Mucosa of rectum (tissue), 2 donors: ENCODE results near the gene POMT1.
"Not testable (repeated sequence)": the region's sequence is repeated elsewhere in the genome, so short reads cannot be mapped to it uniquely, and the experiment has no call there.

ENCODE experiments used
- H3K27ac ChIP-seq, 2 donors: one replicate each; pipeline ENCODE4 v1.7.0; 2013; ENCODE audit warnings: inconsistent platforms in 2 of 2, low read depth in 2 of 2, low read length in 2 of 2
- H3K27me3 ChIP-seq, 2 donors: one replicate each; pipeline ENCODE4 v1.7.0; 2013; ENCODE audit warnings: low read length in 2 of 2; ENCODE audit not compliant: control insufficient read depth in 2 of 2, insufficient read depth in 2 of 2
- H3K36me3 ChIP-seq, 2 donors: one replicate each; pipeline ENCODE4 v1.7.0; 2013; ENCODE audit warnings: low read length in 2 of 2; ENCODE audit not compliant: control insufficient read depth in 2 of 2, insufficient read depth in 2 of 2
- H3K4me1 ChIP-seq, 2 donors: one replicate each; pipeline ENCODE4 v1.7.0; 2013; ENCODE audit warnings: low read length in 2 of 2, mild to moderate bottlenecking in 1 of 2; ENCODE audit not compliant: control insufficient read depth in 2 of 2, insufficient read depth in 2 of 2
- H3K4me3 ChIP-seq, 2 donors: one replicate each; pipeline ENCODE4 v1.7.0; 2013; ENCODE audit warnings: low read length in 2 of 2
- H3K9ac ChIP-seq, 2 donors: one replicate each; pipeline ENCODE4 v1.7.0; 2013; ENCODE audit warnings: low read length in 2 of 2, low read depth in 1 of 2, mild to moderate bottlenecking in 1 of 2
- H3K9me3 ChIP-seq, 2 donors: one replicate each; pipeline ENCODE4 v1.7.0; 2013; ENCODE audit warnings: low read length in 2 of 2; ENCODE audit not compliant: control insufficient read depth in 2 of 2
- donor health status: healthy.
- donor health status: Normal muscosa, but diverticular disease.

Gene POMT1

GRCh38 chr9:131468031-131468430 is 34.7 kb upstream of the POMT1 start:
- Histone ChIP-seq H3K36me3 (peaks cover 56 to 79% of the 10 kb centered on the region in 2 donors), H3K9ac (no peak overlapping the region), H3K27ac (no peak overlapping the region), H3K27me3 (no peaks in the 10 kb centered on the region), H3K4me3 (no peak overlapping the region), H3K4me1 (no peaks in the 10 kb centered on the region), H3K9me3 (no peaks in the 10 kb centered on the region)

- no peak overlapping the region for H3K27ac ChIP-seq
- no peaks in the 10 kb centered on the region for H3K9me3 ChIP-seq
- H3K4me1 ChIP-seq: no peaks in the 10 kb centered on the region
- no peak overlapping the region for H3K9ac ChIP-seq
- H3K27me3 ChIP-seq: no peaks in the 10 kb centered on the region
- H3K36me3 ChIP-seq: peaks cover 63 to 79% of the 10 kb centered on the region in 2 donors
- H3K4me3 ChIP-seq: no peak overlapping the region
These were observed 33.4 kb upstream of the POMT1 start for GRCh38 chr9:131469356-131469755.

- no peak overlapping the region for H3K9ac ChIP-seq
- H3K27me3 ChIP-seq: no peaks in the 10 kb centered on the region
- no peaks in the 10 kb centered on the region for H3K9me3 ChIP-seq
- H3K36me3 ChIP-seq: peaks cover 64 to 76% of the 10 kb centered on the region in 2 donors
- H3K4me3 ChIP-seq: no peak overlapping the region
- no peak overlapping the region for H3K27ac ChIP-seq
- H3K4me1 ChIP-seq: no peaks in the 10 kb centered on the region
These were observed 32.8 kb upstream of the POMT1 start for GRCh38 chr9:131469951-131470350.

- Histone ChIP-seq H3K36me3 (peaks cover 64 to 74% of the 10 kb centered on the region in 2 donors), H3K4me3 (no peak overlapping the region), H3K9me3 (no peaks in the 10 kb centered on the region), H3K27ac (no peak overlapping the region), H3K4me1 (no peaks in the 10 kb centered on the region), H3K9ac (no peak overlapping the region), H3K27me3 (no peaks in the 10 kb centered on the region)
These were observed 32.1 kb upstream of the POMT1 start for GRCh38 chr9:131470581-131470991.

- H3K27ac ChIP-seq, H3K4me1 ChIP-seq, H3K27me3 ChIP-seq, H3K4me3 ChIP-seq, H3K9me3 ChIP-seq, H3K9ac ChIP-seq: not testable (repeated sequence)
- H3K36me3 ChIP-seq: peaks cover 78 to 85% of the 10 kb centered on the region in 2 donors
These were observed 30.6 kb upstream of the POMT1 start for GRCh38 chr9:131472085-131472484.

- H3K9me3 ChIP-seq: no peaks in the 10 kb centered on the region
- H3K4me3 ChIP-seq: no peak overlapping the region
- no peak overlapping the region for H3K9ac ChIP-seq
- H3K27me3 ChIP-seq: no peaks in the 10 kb centered on the region
- H3K4me1 ChIP-seq: no peaks in the 10 kb centered on the region
- no peak overlapping the region for H3K27ac ChIP-seq
- H3K36me3 ChIP-seq: peaks cover 79 to 83% of the 10 kb centered on the region in 2 donors
These were observed 29.4 kb upstream of the POMT1 start for GRCh38 chr9:131473198-131473885.

GRCh38 chr9:131473891-131474290 is 28.8 kb upstream of the POMT1 start:
- no peak overlapping the region for H3K9ac ChIP-seq
- H3K4me1 ChIP-seq: no peaks in the 10 kb centered on the region
- H3K36me3 ChIP-seq: peaks cover 78 to 82% of the 10 kb centered on the region in 2 donors
- no peaks in the 10 kb centered on the region for H3K9me3 ChIP-seq
- no peak overlapping the region for H3K4me3 ChIP-seq
- no peaks in the 10 kb centered on the region for H3K27me3 ChIP-seq
- no peak overlapping the region for H3K27ac ChIP-seq

GRCh38 chr9:131474711-131475110 is 28.0 kb upstream of the POMT1 start:
- H3K9me3 ChIP-seq: no peaks in the 10 kb centered on the region
- H3K27ac ChIP-seq: no peak overlapping the region
- no peak overlapping the region for H3K4me3 ChIP-seq
- H3K9ac ChIP-seq: no peak overlapping the region
- H3K27me3 ChIP-seq: no peaks in the 10 kb centered on the region
- H3K36me3 ChIP-seq: peaks cover 83% of the 10 kb centered on the region in 2 donors
- H3K4me1 ChIP-seq: no peaks in the 10 kb centered on the region

- no peaks in the 10 kb centered on the region for H3K27me3 ChIP-seq
These were observed 27.4 kb upstream of the POMT1 start for GRCh38 chr9:131475111-131475955.

GRCh38 chr9:131475956-131476776 is 26.6 kb upstream of the POMT1 start:
- Histone ChIP-seq H3K36me3 (peaks cover 76 to 77% of the 10 kb centered on the region in 2 donors), H3K27ac (no peak overlapping the region), H3K4me1 (no peaks in the 10 kb centered on the region), H3K4me3 (no peak overlapping the region), H3K9ac (no peak overlapping the region), H3K27me3 (no peaks in the 10 kb centered on the region), H3K9me3 (no peaks in the 10 kb centered on the region)

More at GRCh38 chr9:131475111-131475955, 27.4 kb upstream of the POMT1 start:
- H3K4me1 ChIP-seq: no peaks in the 10 kb centered on the region
- H3K36me3 ChIP-seq: peaks cover 82% of the 10 kb centered on the region in 2 donors
- H3K27ac ChIP-seq: no peak overlapping the region
- H3K9ac ChIP-seq: no peak overlapping the region
- H3K4me3 ChIP-seq: no peak overlapping the region
- H3K9me3 ChIP-seq: no peaks in the 10 kb centered on the region
